K562 (cell line): ENCODE measurements around the gene TMEM204. TPM values are rescaled to one million over a fixed set of nuclear protein-coding genes. Genes with fewer than 3 reads are reported as not detected.

ENCODE experiments used
- CHD7 ChIP-seq: fragments of 200-600 bp; sonication (generic); IDR thresholded peaks from one replicate; pipeline ENCODE4 v1.6.1; 2012; ENCODE audit warnings: mild to moderate bottlenecking, low read depth, low read length, inconsistent platforms
- ETV5 ChIP-seq: sonication (generic); formaldehyde crosslinking; IDR thresholded peaks from 2 replicates; pipeline ENCODE4 v1.4.0; 2020; ENCODE audit warnings: low read depth, mild to moderate bottlenecking, missing genetic modification reagents
- ETV6 ChIP-seq, 3 experiments: fragments of 150-350 bp in 1 of 3; sonication (generic) in 1 of 3; formaldehyde crosslinking in 1 of 3; IDR thresholded peaks; 2 replicates each; pipeline versions ENCODE4 v1.6.1 to v1.8.0; 2014 to 2022; ENCODE audit warnings: borderline replicate concordance in 2 of 3, low read depth in 2 of 3, antibody characterized with exemption in 1 of 3, low read length in 1 of 3, mild to moderate bottlenecking in 1 of 3, missing genetic modification reagents in 1 of 3
- HNRNPK ChIP-seq: fragments of 200-400 bp; formaldehyde crosslinking; IDR thresholded peaks from one replicate; pipeline ENCODE4 v1.6.1; 2018; ENCODE audit warnings: mild to moderate bottlenecking, low read depth, low read length; ENCODE audit not compliant: poor library complexity, severe bottlenecking
- IRF1 ChIP-seq: sonication (generic); formaldehyde crosslinking; IDR thresholded peaks from 2 replicates; pipeline ENCODE4 v1.8.0; 2022; ENCODE audit warnings: missing genetic modification reagents, mild to moderate bottlenecking, borderline replicate concordance
- KAT2B ChIP-seq: IDR thresholded peaks from one replicate; pipeline ENCODE4 v1.6.1; 2012; ENCODE audit warnings: low read depth, mild to moderate bottlenecking, control low read depth, inconsistent platforms, low read length, moderate library complexity
- ZNF668 ChIP-seq: fragments of 250-450 bp; sonication (Bioruptor Pico); IDR thresholded peaks from 2 replicates; pipeline ENCODE4 v1.8.0; 2022; ENCODE audit warnings: mild to moderate bottlenecking, inconsistent platforms
- polyA plus RNA-seq, 8 experiments: library from polyadenylated mRNA; depleted of rRNA in 4 of 8; stranded (reverse) in 5 of 8; unstranded in 3 of 8; fragments of >200 nt; fragmentation: Nextera tagmentation in 2 of 8; fragmentation: Illumina TruSeq in 1 of 8; extraction: Ambion mirVana in 2 of 8; extraction: Trizol in 1 of 8; gene quantifications; 2 replicates each; pipeline versions ENCODE4 v1.2.1 to v1.2.3, GENCODE V29; 2011 to 2014; ENCODE audit warnings: inconsistent platforms in 1 of 8, missing spikeins in 1 of 8
- total RNA-seq, 7 experiments: library from RNA; depleted of rRNA in 6 of 7; stranded (reverse); fragments of >200 nt in 6 of 7; fragmentation: Illumina TruSeq in 2 of 7; extraction: Trizol in 2 of 7; gene quantifications; 2 replicates each; pipeline versions ENCODE4 v1.2.1 to v1.2.3, GENCODE V29; 2011 to 2021; ENCODE audit warnings: low replicate concordance in 1 of 7
- TF ChIP-seq, protein P1 (sequence below): fragments of 250-450 bp; sonication (Bioruptor Pico); IDR thresholded peaks from 2 replicates; pipeline ENCODE4 v1.9.0; 2021; ENCODE audit warnings: mild to moderate bottlenecking, inconsistent platforms
- TF ChIP-seq, protein P2 (sequence below): fragments of 450-650 bp; IDR thresholded peaks from 2 replicates; pipeline ENCODE4 v1.6.1; 2016; ENCODE audit warnings: borderline replicate concordance

TMEM204 gene
- total and polyA plus RNA-seq, 9 of the 15 experiments (the other 6 are each of a cell fraction or from before 2014, with no cell fraction given) = 0.04 to 0.18 TPM; not detected in 7

- TF ChIP-seq ETV6 (IDR thresholded peaks at IDR 0.05; ENCODE audit: borderline replicate concordance in 1 of 2, low read depth in 2 of 2, low read length in 1 of 2) (no peak), ETV6 (CRISPR knock-in tag; IDR thresholded peaks at IDR 0.05; ENCODE audit: borderline replicate concordance) (no peak), HNRNPK (no peak), ETV5 (no peak), ZNF668 (CRISPR knock-in tag) (no peak), KAT2B (no peak), CHD7 (no peak), IRF1 (CRISPR knock-in tag) (no peak)
- TF ChIP-seq, protein P1, sequence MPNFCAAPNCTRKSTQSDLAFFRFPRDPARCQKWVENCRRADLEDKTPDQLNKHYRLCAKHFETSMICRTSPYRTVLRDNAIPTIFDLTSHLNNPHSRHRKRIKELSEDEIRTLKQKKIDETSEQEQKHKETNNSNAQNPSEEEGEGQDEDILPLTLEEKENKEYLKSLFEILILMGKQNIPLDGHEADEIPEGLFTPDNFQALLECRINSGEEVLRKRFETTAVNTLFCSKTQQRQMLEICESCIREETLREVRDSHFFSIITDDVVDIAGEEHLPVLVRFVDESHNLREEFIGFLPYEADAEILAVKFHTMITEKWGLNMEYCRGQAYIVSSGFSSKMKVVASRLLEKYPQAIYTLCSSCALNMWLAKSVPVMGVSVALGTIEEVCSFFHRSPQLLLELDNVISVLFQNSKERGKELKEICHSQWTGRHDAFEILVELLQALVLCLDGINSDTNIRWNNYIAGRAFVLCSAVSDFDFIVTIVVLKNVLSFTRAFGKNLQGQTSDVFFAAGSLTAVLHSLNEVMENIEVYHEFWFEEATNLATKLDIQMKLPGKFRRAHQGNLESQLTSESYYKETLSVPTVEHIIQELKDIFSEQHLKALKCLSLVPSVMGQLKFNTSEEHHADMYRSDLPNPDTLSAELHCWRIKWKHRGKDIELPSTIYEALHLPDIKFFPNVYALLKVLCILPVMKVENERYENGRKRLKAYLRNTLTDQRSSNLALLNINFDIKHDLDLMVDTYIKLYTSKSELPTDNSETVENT (CRISPR knock-in tag) = no peak
- TF ChIP-seq, protein P2, sequence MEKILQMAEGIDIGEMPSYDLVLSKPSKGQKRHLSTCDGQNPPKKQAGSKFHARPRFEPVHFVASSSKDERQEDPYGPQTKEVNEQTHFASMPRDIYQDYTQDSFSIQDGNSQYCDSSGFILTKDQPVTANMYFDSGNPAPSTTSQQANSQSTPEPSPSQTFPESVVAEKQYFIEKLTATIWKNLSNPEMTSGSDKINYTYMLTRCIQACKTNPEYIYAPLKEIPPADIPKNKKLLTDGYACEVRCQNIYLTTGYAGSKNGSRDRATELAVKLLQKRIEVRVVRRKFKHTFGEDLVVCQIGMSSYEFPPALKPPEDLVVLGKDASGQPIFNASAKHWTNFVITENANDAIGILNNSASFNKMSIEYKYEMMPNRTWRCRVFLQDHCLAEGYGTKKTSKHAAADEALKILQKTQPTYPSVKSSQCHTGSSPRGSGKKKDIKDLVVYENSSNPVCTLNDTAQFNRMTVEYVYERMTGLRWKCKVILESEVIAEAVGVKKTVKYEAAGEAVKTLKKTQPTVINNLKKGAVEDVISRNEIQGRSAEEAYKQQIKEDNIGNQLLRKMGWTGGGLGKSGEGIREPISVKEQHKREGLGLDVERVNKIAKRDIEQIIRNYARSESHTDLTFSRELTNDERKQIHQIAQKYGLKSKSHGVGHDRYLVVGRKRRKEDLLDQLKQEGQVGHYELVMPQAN = no peak
These were observed 695 bp upstream of the TMEM204 start (continued) for GRCh38 chr16:1532771-1533170.
